H1 (cell line): ENCODE measurements around the gene EVA1B.
A peak's percentile ranks its signal among the peaks of the same experiment; 100 is the strongest.

ENCODE experiments used
- CTCF ChIP-seq, 3 experiments: IDR thresholded peaks; 1 replicate in 2 of 3; 2 replicates in 1 of 3; pipeline versions ENCODE4 v1.5.1 to v1.6.1; 2011; ENCODE audit warnings: low read length in 3 of 3, mild to moderate bottlenecking in 3 of 3, inconsistent platforms in 2 of 3, low read depth in 1 of 3, moderate library complexity in 1 of 3; ENCODE audit not compliant: insufficient read depth in 1 of 3; ENCODE audit errors: control extremely low read depth in 1 of 3
- POLR2AphosphoS5 ChIP-seq: IDR thresholded peaks from 2 replicates; pipeline ENCODE4 v1.6.1; 2011; ENCODE audit warnings: low read depth, low read length

- TF ChIP-seq POLR2AphosphoS5 = peak; percentile 30; the same call in 1 of the 2 replicates
- TF ChIP-seq CTCF (IDR thresholded peaks at IDR 0.05; ENCODE audit: control extremely low read depth in 1 of 3, insufficient read depth in 1 of 3, low read depth in 1 of 3, low read length in 3 of 3) = no peak
Measured at GRCh38 chr1:36322786-36323635, 434 bp downstream of the EVA1B start.
